ENCODE results near the gene SYNDIG1.

SYNDIG1 gene

DNA sequence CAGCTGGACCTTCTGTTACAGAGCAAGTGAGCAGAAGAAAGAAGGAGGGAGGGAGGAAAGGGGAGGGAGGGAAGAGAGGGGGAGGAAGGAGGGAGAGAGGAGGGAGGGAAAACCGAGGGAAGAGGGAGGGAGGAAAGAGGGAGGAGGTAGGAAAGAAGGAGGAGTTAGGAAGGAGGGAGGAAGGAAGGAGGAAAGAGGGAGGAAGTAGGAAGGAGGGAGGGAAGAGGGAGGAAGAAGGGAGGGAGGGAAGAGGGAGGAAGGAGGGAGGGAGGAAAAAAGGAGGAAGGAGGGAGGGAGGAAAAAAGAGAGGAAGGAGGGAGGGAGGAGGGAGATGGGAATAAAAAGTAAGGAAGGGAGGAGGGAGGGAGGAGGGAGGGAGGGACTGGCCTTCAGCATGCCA lies 191.8 kb downstream of the SYNDIG1 start:
- Histone ChIP-seq H3K27me3 (ENCODE audit: low read depth) (no peaks in the 10 kb centered on the region), H3K36me3 (replicated peaks) (no peaks in the 10 kb centered on the region), H3K4me3 (no peak overlapping the region), H3K4me1 (no peaks in the 10 kb centered on the region), H3K9me3 (no peaks in the 10 kb centered on the region)
- in situ Hi-C loops (cut with MboI; ENCODE audit: low sequenced_read_pairs), result no loop called here
- no peak for DNase-seq (ENCODE audit: low spot score in 2 of 2)

GRCh38 chr20:24662322-24662721 lies 192.9 kb downstream of the SYNDIG1 start:
- Histone ChIP-seq H3K4me3 (no peak overlapping the region), H3K9me3 (no peaks in the 10 kb centered on the region), H3K36me3 (replicated peaks) (no peaks in the 10 kb centered on the region), H3K4me1 (no peaks in the 10 kb centered on the region), H3K27me3 (ENCODE audit: low read depth) (no peaks in the 10 kb centered on the region)
- DNase-seq (ENCODE audit: low spot score in 2 of 2), result no peak
- in situ Hi-C loops (cut with MboI; ENCODE audit: low sequenced_read_pairs), result no loop called here

GRCh38 chr20:24662752-24663365 lies 193.4 kb downstream of the SYNDIG1 start:
- Histone ChIP-seq H3K4me1 (no peaks in the 10 kb centered on the region), H3K4me3 (no peak overlapping the region), H3K27me3 (ENCODE audit: low read depth) (no peaks in the 10 kb centered on the region), H3K9me3 (no peaks in the 10 kb centered on the region), H3K36me3 (replicated peaks) (no peaks in the 10 kb centered on the region)
- in situ Hi-C loops (cut with MboI; ENCODE audit: low sequenced_read_pairs), result no loop called here
- no peak for DNase-seq (ENCODE audit: low spot score in 2 of 2)

GRCh38 chr20:24663496-24663895 lies 194.1 kb downstream of the SYNDIG1 start:
- Histone ChIP-seq H3K4me1 (no peaks in the 10 kb centered on the region), H3K4me3 (no peak overlapping the region), H3K27me3 (ENCODE audit: low read depth) (no peaks in the 10 kb centered on the region), H3K36me3 (replicated peaks) (no peaks in the 10 kb centered on the region), H3K9me3 (no peaks in the 10 kb centered on the region)
- in situ Hi-C loops (cut with MboI; ENCODE audit: low sequenced_read_pairs), result no loop called here
- DNase-seq (ENCODE audit: low spot score in 2 of 2), result no peak

GRCh38 chr20:24664266-24664986 lies 195.0 kb downstream of the SYNDIG1 start:
- no peaks in the 10 kb centered on the region for H3K36me3 ChIP-seq (replicated peaks)
- H3K9me3 ChIP-seq, result no peaks in the 10 kb centered on the region
- no peaks in the 10 kb centered on the region for H3K4me1 ChIP-seq
- no peaks in the 10 kb centered on the region for H3K27me3 ChIP-seq (ENCODE audit: low read depth)
- in situ Hi-C loops (cut with MboI; ENCODE audit: low sequenced_read_pairs), result no loop called here
- no peak for DNase-seq (ENCODE audit: low spot score in 2 of 2)
- no peak overlapping the region for H3K4me3 ChIP-seq

GRCh38 chr20:24665196-24665595 lies 195.8 kb downstream of the SYNDIG1 start:
- H3K27me3 ChIP-seq (ENCODE audit: low read depth), result no peaks in the 10 kb centered on the region
- no peaks in the 10 kb centered on the region for H3K36me3 ChIP-seq (replicated peaks)
- in situ Hi-C loops (cut with MboI; ENCODE audit: low sequenced_read_pairs), result no loop called here
- no peaks in the 10 kb centered on the region for H3K9me3 ChIP-seq
- H3K4me1 ChIP-seq, result no peaks in the 10 kb centered on the region
- H3K4me3 ChIP-seq, result no peak overlapping the region
- DNase-seq (ENCODE audit: low spot score in 2 of 2), result no peak

- no peaks in the 10 kb centered on the region for H3K9me3 ChIP-seq
- no peaks in the 10 kb centered on the region for H3K4me1 ChIP-seq
- in situ Hi-C loops (cut with MboI; ENCODE audit: low sequenced_read_pairs), result no loop called here
- no peaks in the 10 kb centered on the region for H3K27me3 ChIP-seq (ENCODE audit: low read depth)
- no peak for DNase-seq (ENCODE audit: low spot score in 2 of 2)
- no peak overlapping the region for H3K4me3 ChIP-seq
- no peaks in the 10 kb centered on the region for H3K36me3 ChIP-seq (replicated peaks)
These were observed 196.3 kb downstream of the SYNDIG1 start for GRCh38 chr20:24665741-24666191.

GRCh38 chr20:24667689-24668383 lies 198.4 kb downstream of the SYNDIG1 start:
- no peak for DNase-seq (ENCODE audit: low spot score in 2 of 2)
- in situ Hi-C loops (cut with MboI; ENCODE audit: low sequenced_read_pairs), result no loop called here
- Histone ChIP-seq H3K4me1 (no peaks in the 10 kb centered on the region), H3K27me3 (ENCODE audit: low read depth) (no peaks in the 10 kb centered on the region), H3K9me3 (no peaks in the 10 kb centered on the region), H3K36me3 (replicated peaks) (no peaks in the 10 kb centered on the region), H3K4me3 (no peak overlapping the region)

DNA sequence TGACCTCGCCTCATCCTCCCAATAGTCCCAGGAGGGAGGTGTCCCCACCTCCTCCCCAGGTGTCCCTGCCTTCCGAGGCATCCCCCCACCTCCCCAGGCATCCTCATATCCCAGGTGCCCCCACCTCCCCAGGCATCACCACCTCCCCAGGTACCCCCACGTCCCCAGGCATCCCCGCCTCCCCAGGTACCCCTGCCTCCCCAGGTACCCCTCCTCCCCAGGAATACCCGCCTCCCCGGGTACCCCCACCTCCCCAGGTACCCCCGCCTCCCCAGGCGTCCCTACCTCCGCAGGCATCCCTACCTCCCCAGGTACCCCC lies 198.9 kb downstream of the SYNDIG1 start:
- Histone ChIP-seq H3K27me3 (ENCODE audit: low read depth) (no peaks in the 10 kb centered on the region), H3K4me1 (no peaks in the 10 kb centered on the region), H3K36me3 (replicated peaks) (no peaks in the 10 kb centered on the region), H3K9me3 (no peaks in the 10 kb centered on the region), H3K4me3 (no peak overlapping the region)
- in situ Hi-C loops (cut with MboI; ENCODE audit: low sequenced_read_pairs), result no loop called here
- DNase-seq (ENCODE audit: low spot score in 2 of 2), result no peak

GRCh38 chr20:24668791-24669190 lies 199.4 kb downstream of the SYNDIG1 start:
- Histone ChIP-seq H3K36me3 (replicated peaks) (no peaks in the 10 kb centered on the region), H3K9me3 (no peaks in the 10 kb centered on the region), H3K4me1 (no peaks in the 10 kb centered on the region), H3K4me3 (no peak overlapping the region), H3K27me3 (ENCODE audit: low read depth) (no peaks in the 10 kb centered on the region)
- no peak for DNase-seq (ENCODE audit: low spot score in 2 of 2)
- in situ Hi-C loops (cut with MboI; ENCODE audit: low sequenced_read_pairs), result no loop called here

GRCh38 chr20:24669701-24670100 lies 200.3 kb downstream of the SYNDIG1 start:
- Histone ChIP-seq H3K4me1 (no peaks in the 10 kb centered on the region), H3K27me3 (ENCODE audit: low read depth) (no peaks in the 10 kb centered on the region), H3K36me3 (replicated peaks) (no peaks in the 10 kb centered on the region), H3K4me3 (no peak overlapping the region), H3K9me3 (no peaks in the 10 kb centered on the region)
- in situ Hi-C loops (cut with MboI; ENCODE audit: low sequenced_read_pairs), result no loop called here
- no peak for DNase-seq (ENCODE audit: low spot score in 2 of 2)

GRCh38 chr20:24670341-24670872 lies 201.0 kb downstream of the SYNDIG1 start:
- in situ Hi-C loops (cut with MboI; ENCODE audit: low sequenced_read_pairs), result no loop called here
- Histone ChIP-seq H3K27me3 (ENCODE audit: low read depth) (no peaks in the 10 kb centered on the region), H3K9me3 (no peaks in the 10 kb centered on the region), H3K4me3 (no peak overlapping the region), H3K36me3 (replicated peaks) (no peaks in the 10 kb centered on the region), H3K4me1 (no peaks in the 10 kb centered on the region)
- no peak for DNase-seq (ENCODE audit: low spot score in 2 of 2)

- no peak for DNase-seq (ENCODE audit: low spot score in 2 of 2)
- in situ Hi-C loops (cut with MboI; ENCODE audit: low sequenced_read_pairs), result no loop called here
These were observed 201.6 kb downstream of the SYNDIG1 start for GRCh38 chr20:24670981-24671380.

DNA sequence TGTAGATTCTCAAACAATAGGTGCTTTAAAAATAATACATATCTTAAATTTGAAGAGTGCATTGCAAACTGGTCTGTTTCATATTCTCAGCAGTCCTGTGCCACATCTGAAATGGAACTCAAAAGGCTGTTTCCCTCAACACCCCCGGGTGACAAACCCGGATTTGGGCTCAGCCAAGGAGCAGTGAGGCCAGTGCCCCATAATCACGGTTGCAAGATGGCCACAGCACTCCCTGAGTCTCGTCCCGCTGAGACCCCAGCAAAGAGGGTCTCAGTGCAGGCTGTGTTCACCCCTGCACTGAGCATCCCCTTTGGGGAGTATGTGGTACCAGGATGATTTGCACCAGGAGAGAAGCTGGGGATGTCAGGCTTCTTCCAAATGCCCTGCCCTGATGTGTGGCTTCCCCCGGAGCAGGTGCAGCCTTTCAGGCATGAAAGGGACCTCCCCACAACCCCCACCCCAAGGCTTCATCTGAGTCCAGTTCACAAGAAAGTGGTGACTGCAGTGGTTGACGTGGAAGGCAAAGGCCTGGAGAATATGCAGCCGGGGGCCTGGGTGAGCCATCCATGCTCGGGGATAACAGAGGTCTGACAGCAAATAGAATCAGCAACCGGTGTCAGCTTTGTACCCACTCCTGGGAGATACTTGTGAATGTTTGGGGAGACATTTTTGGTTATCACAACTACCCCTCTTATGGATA lies 202.9 kb downstream of the SYNDIG1 start:
- no peaks in the 10 kb centered on the region for H3K27me3 ChIP-seq (ENCODE audit: low read depth)
- no peaks in the 10 kb centered on the region for H3K9me3 ChIP-seq
- no peaks in the 10 kb centered on the region for H3K36me3 ChIP-seq (replicated peaks)
- no peak overlapping the region for H3K4me3 ChIP-seq
- DNase-seq (ENCODE audit: low spot score in 2 of 2), result no peak
- in situ Hi-C loops (cut with MboI; ENCODE audit: low sequenced_read_pairs), result no loop called here
- H3K4me1 ChIP-seq, result no peaks in the 10 kb centered on the region

More at GRCh38 chr20:24670981-24671380, 201.6 kb downstream of the SYNDIG1 start:
- Histone ChIP-seq H3K4me1 (no peaks in the 10 kb centered on the region), H3K4me3 (no peak overlapping the region), H3K9me3 (no peaks in the 10 kb centered on the region), H3K36me3 (replicated peaks) (no peaks in the 10 kb centered on the region), H3K27me3 (ENCODE audit: low read depth) (no peaks in the 10 kb centered on the region)
